Stimulated activated CD4-positive, alpha-beta T cell treated with anti-CD3 and anti-CD28 coated beads, Interleukin-12 subunit alpha, Interleukin-12 subunit beta, amount 100 ng/mL, for 24 hours (primary cell): ENCODE measurements around the gene ARHGAP4.

Experiments
- DNase-seq, 2 experiments: peaks; one replicate each; pipeline ENCODE4 v3.0.0-alpha.2; 2020; ENCODE audit warnings: low read depth in 2 of 2

ARHGAP4 gene

DNA sequence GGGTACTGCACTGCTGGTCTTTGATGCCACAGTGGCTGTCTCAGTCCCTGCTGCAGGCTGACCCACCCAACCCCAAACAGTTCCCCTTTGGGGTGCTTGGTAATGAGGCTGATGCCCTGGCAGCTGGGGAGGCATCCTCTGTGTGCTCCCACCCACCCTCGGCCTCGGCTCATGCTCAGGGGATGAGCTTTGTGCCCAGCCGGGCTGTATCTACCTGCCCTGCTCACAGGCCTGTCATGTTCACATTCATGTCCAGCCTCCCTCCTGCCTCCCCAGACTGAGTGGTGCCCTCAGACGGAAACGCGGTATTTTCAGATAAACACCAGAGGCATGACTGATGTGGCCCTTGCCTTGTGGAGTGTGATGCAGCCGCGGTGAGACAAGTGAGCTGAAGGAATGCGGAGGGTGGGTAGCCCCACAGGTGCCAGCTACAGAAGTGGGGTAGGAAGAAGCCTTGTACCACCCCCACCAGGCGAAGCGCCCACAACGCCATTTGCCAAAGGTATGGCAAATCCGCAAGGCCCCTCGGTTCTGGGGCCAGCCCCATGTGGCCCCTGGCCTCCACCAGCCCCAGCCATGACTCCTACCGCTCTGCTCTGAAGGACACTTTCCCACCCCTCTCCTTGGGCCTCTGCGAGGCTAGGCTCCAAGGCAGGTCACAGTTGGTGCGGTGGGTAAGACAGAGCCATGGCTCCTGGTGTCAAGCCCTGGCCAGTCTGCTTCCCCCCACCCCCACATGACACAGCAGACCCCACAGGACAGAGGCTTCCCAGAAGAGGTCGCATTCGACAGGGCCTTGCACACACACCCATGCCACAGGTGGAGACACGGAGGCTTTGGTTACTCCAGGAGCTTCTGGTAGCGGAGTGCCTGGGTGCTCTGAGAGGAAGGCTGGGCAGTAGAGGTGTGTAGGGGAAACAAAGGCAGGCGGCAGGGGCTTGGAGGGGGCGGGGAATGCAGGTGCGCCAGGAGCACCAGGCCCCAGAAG lies 20.2 kb upstream of the ARHGAP4 start:
- no peak for DNase-seq

GRCh38 chrX:153944800-153945150 lies 18.7 kb upstream of the ARHGAP4 start:
- DNase-seq = no peak

DNA sequence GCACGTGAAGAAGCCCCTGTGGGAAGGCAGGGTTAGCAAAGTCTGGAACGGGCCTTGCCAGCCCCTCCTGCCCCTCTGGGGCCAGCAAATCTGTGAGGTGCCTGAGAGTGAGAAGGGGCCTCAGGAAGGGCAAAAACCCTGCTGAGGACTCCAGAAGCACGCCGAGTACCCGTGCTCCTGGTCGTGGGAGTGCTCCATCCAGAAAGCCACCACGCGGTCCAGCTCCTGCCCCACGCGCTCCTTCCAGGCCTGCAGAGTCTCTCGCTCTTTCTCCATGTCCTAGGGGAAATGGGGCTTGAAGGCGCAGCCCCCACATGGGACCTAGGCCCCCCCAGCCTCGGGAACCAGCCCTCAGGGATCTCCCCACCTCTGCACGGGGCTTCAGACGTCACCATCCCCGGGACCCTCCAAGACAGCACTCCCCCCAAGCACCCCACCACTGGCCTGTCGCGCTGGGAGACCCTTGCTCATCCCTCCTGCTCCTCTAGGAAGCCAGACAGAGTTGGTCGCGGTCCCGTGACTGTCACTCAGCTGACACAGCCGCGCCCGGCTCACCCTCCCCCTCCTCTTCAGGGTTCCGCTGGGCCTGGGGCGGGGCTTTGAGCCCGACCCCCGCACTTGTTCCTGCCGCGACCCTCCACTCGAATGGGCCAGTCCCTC lies 18.2 kb upstream of the ARHGAP4 start, which contains the start of gene RENBP:
Gene RENBP, minus strand, starts transcription at position 504 of the 660 bp plus-strand sequence. Its CDS starts 33 bp downstream, at position 471.
- no peak for DNase-seq

DNA sequence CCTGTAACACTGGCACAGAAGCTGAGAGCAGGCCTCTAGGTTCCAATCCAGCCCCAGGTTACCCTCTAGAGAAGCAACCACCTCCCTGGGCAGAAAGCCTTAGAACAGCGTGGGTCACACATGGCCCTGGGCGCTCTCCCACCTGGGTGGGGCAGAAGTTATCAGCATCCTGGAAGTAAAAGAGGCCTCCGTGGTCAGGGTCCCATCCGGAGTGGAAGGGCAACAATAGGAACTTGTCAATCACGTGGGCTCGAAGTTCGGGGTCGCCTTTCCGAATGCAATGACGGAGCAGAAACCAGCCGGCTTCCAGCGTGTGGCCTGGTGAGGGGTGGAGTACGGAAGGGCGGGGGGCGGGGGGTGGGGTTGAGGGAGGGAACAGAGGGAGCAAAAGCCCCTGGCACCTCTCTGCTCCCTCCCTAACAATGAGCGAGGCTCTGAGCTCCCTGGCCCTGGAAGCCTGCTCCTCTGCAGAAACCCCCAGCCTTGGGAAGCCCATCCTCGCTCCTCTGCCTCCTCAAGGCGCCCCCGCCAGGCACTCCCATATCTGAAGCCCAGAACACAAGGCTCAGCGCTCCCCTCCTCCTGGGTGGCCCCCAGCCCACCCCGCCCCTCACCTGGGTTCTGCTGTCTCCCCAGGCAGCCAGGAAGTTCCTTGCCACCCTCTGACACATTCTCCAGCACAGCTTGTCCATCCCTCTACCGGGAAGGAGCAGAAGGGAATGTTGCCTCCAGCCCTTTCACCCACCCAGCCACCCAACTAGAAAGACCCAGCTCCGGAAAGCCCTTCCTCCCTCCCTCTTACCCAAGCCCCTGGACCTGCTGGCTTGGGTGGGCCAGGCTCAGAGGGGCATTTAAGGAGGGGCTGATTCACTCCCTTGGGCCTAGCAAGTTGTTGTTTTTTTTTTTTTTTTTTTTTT lies 15.5 kb upstream of the ARHGAP4 start:
- DNase-seq = no peak

DNA sequence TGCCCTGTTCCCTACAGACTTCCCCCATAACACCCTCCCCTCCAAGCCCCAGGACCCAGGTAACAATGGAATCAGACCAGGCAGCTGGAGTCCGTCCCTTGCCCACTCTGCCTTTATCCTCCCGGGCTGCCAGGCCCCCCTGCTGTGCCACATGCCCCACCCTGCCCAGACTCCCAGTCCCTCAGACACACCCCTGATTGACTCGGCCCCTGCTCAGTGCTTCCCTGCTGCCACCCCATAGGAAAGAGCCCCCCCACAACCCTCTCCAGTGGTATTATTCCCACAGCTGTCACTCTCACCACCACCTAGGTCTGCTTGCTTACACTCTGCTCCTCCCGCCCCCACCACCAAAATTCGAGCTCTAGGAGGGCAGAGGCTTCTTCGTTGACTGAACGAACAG lies 13.5 kb upstream of the ARHGAP4 start:
- DNase-seq = no peak

DNA sequence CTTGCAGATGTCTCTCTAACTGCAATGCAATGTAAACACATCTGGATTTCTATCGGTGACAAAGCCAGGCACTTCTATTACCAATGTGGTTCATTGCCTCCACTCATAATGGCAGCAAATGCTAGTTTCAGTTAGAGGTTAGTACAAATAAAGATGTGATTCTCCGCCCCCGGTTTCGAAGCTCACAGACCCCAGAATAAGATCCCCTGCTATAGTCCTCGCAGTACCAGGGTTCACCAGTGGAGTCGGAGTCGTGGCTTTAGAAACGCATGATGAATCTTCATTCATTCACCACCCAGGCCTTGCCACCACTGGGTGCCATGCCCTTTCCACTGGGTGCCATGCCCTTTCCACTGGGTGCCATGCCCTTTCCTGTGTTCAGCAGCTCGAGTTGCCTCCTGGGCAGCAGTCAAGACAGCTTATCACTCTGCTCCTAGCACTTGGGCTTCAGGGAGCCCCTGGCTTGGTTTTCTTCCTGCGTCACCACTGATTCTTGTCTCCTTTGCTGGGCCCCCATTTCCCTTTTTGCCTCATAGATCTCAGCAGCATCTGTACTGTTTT lies 12.2 kb upstream of the ARHGAP4 start:
- DNase-seq = no peak

- no peak for DNase-seq
Observed at GRCh38 chrX:153937056-153937455, 11.0 kb upstream of the ARHGAP4 start.

DNA sequence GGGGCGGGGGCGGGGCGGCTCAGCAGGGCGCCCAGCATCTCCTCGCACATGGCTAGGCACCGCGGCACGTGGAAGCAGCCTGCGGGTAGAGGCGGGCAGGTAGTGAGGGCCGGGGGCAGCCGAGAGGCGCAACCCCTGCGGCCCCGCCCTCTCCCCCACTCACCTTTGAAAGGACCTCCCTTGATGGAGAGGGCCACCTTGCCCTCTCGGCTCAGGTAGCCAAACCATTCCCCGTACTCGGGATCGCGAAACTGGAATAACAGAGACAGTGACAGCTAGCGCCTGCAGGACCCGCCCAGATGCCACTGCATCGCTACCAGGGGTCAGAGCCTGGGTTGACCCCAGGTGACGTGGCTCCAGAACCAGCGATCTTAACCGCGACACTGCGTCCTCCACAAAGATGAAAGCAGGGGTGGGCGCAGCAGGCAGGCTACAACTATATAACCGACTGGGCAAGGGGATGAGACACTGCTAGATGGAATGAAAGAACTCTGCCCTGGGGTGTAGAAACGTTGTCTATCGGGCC lies 9.3 kb upstream of the ARHGAP4 start:
- DNase-seq = no peak

GRCh38 chrX:153934762-153935325 lies 8.8 kb upstream of the ARHGAP4 start, which contains the start of gene NAA10:
Gene NAA10, minus strand, starts transcription at chrX:153935037. Its CDS starts 133 bp downstream, at chrX:153934904.
- DNase-seq = peak; percentile 36 to 53

GRCh38 chrX:153934148-153934761 lies 8.2 kb upstream of the ARHGAP4 start:
- DNase-seq = no peak

GRCh38 chrX:153933748-153934147 lies 7.7 kb upstream of the ARHGAP4 start:
- DNase-seq = no peak

- DNase-seq = no peak
Observed at GRCh38 chrX:153932220-153932915, 6.3 kb upstream of the ARHGAP4 start.

DNA sequence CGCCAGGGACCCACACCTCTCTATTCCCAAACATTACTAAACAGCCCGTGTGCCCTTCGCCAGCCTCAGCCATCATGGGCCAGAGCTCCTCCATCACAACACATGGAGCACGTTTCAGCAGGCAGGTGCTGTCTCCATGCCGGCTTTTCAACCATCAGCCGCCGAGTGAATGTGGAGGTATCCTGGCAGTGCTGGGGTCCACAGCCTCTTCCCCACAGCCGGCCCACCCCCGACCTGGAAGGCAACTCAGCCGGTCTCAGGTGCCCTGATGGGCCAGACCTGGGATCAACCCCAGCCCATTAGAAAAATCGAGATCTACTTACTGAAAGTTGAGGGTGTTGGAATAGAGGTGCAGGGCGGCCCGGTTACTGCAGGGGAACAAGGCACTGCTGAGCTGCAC lies 5.7 kb upstream of the ARHGAP4 start:
- no peak for DNase-seq

DNA sequence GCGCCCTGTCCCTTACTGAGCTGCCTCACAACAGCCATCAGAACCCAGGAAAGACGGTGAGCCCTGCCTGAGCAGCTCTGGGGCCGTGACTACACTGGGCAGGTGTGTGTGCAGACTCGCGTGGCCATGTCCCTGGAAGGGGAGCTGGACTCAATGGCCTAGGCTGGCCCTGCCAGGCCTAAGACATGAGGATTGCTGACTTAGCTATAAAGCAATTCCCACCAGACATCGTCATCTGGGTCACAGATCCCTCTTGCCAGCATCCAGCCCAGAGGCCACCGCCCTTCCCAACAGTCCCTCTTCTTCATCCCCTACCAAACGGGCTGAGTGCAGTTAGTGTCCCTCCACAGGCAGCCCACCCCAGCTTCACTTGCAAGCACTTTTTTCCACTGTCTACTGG lies 5.1 kb upstream of the ARHGAP4 start:
- DNase-seq = no peak

DNA sequence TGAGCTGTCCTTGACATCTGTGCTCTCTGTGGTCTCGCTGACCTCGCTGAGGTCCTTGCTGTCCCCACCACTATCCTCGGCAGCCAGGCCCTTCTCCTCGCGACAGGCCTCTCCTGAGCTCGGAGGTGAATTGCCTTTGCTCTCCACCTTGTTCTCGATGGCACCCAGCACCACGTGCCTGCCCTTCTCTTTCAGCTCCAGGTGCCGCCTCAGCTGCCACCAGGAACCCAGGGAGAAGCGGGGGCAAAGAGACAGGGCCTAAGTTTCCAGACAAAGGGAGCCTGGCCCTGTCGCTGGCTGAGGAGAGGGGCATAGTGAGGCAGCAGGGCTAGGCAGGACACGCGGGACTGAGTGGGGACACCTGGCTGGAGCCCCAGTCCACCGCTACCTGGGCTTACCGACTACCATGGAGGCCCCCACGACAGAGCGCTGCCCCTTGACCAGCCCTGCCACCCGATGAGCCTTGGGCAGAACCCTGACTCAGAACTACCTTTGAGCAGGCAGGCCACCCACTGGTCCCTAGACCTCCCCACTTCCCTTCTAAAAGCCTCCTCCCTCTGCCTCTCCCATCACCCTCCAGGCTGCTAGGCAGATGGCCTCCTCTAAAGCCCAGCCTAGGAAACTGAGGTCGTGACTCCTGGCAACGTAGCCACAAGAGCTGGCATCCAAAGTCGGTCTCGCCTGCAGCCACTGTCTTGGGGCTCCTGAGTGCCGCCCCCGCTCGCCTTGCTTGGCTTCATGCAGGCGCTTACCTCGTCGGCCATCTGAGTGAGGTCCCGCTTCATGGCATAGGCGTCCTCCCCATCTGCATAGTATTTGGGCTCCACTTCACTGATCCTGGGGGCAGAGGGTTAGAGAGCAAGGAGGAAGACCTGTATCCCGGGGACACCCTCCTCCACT lies 4.2 kb upstream of the ARHGAP4 start:
- DNase-seq = no peak

- no peak for DNase-seq
Observed at GRCh38 chrX:153929576-153929975, 3.5 kb upstream of the ARHGAP4 start.

DNA sequence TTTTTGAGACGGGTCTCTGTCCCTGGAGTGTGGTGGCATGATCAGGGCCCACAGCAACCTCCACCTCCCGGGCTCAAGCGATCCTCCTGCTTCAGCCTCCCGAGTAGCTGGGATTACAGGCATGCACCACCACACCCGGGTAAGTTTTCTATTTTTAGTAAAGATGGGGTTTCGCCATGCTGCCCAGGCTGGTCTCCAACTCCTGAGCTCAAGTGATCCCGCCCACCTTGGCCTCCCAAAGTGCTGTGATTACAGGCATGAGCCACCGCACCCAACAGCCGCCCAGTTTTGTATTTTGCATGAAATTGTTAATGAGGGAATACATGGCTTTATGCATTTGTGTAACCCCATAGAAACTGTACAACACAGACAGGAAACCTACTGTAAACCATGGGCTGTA lies 2.8 kb upstream of the ARHGAP4 start:
- no peak for DNase-seq

- peak; percentile 78 to 79 for DNase-seq
Observed at GRCh38 chrX:153927922-153928760, 2.1 kb upstream of the ARHGAP4 start.
